Upper lobe of right lung (tissue), 1 donor: ENCODE results near the gene CPED1. TPM values are rescaled to one million over a fixed set of nuclear protein-coding genes. Genes with fewer than 3 reads are reported as not detected.
"Not testable (repeated sequence)": the region's sequence is repeated elsewhere in the genome, so short reads cannot be mapped to it uniquely, and the experiment has no call there.

Experiments
- ATAC-seq: fragments of 200-7000 bp; cut with Tn5 transposase; one replicate; pipeline ENCODE4 v1.9.1; 2020; ENCODE audit warnings: mild to moderate bottlenecking, moderate library complexity
- DNase-seq: peaks from one replicate; pipeline ENCODE4 v3.0.0-alpha.2; 2020
- H3K27ac ChIP-seq: fragments of 200-600 bp; one replicate; pipeline ENCODE4 v1.8.0; 2022
- H3K27me3 ChIP-seq: fragments of 200-600 bp; one replicate; pipeline ENCODE4 v1.8.0; 2022; ENCODE audit warnings: mild to moderate bottlenecking
- H3K36me3 ChIP-seq: fragments of 200-600 bp; one replicate; pipeline ENCODE4 v1.8.0; 2022
- H3K4me1 ChIP-seq: fragments of 200-600 bp; one replicate; pipeline ENCODE4 v1.8.0; 2022
- H3K4me3 ChIP-seq: fragments of 200-600 bp; one replicate; pipeline ENCODE4 v1.8.0; 2022; ENCODE audit warnings: mild to moderate bottlenecking
- H3K9me3 ChIP-seq: fragments of 200-600 bp; one replicate; pipeline ENCODE4 v1.8.0; 2022
- intact Hi-C: fragments of 100-400 bp; cut with DNase I; formaldehyde crosslinking; loops from one replicate; pipeline ENCODE4 v1.11.0; 2022
- total RNA-seq: library from RNA; stranded (reverse); fragmentation: NEBNext Ultra II Directional; extraction: Animal tissue kit (Norgen Biotek cat#: 25700); gene quantifications from one replicate; pipeline ENCODE4 v1.2.1, GENCODE V29; 2021
- TF ChIP-seq, protein P1 (sequence below): fragments of 200-600 bp; IDR thresholded peaks from one replicate; pipeline ENCODE4 v1.8.0; 2022; ENCODE audit warnings: antibody characterized with exemption
- donor health status: DM: no; HTN: yes; CAD: no; lungs with severe emphysema.

The CPED1 gene
- total RNA-seq, 1 donor from 2014 or later, result 39.2 TPM

DNA sequence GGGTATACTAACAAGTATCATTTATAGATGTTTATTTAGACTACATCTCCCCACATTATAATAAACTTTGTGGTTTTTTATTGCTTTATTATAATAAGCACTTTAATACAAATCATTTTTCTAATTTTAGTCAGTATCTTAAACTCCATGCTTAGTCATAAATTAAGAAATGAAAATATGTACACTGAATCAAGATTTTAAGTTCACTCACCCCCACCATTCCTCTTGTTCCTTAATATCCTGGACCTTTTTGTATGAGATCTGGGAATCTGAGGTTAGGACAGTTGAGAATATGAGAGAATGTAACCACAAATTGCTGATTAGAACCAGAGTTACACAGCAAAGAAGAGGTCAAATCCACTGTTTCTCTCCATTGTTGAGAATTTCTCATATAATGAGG, 246.7 kb downstream of the CPED1 start:
- Histone ChIP-seq H3K9me3 (no peaks in the 10 kb centered on the region), H3K27ac (no peak overlapping the region), H3K4me3 (no peak overlapping the region), H3K27me3 (no peaks in the 10 kb centered on the region), H3K36me3 (no peaks in the 10 kb centered on the region), H3K4me1 (no peaks in the 10 kb centered on the region)
- ATAC-seq, result no peak
- TF ChIP-seq, protein P1, sequence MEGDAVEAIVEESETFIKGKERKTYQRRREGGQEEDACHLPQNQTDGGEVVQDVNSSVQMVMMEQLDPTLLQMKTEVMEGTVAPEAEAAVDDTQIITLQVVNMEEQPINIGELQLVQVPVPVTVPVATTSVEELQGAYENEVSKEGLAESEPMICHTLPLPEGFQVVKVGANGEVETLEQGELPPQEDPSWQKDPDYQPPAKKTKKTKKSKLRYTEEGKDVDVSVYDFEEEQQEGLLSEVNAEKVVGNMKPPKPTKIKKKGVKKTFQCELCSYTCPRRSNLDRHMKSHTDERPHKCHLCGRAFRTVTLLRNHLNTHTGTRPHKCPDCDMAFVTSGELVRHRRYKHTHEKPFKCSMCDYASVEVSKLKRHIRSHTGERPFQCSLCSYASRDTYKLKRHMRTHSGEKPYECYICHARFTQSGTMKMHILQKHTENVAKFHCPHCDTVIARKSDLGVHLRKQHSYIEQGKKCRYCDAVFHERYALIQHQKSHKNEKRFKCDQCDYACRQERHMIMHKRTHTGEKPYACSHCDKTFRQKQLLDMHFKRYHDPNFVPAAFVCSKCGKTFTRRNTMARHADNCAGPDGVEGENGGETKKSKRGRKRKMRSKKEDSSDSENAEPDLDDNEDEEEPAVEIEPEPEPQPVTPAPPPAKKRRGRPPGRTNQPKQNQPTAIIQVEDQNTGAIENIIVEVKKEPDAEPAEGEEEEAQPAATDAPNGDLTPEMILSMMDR, result no peak
- DNase-seq, result no peak
- intact Hi-C loops, result no loop called here

DNA sequence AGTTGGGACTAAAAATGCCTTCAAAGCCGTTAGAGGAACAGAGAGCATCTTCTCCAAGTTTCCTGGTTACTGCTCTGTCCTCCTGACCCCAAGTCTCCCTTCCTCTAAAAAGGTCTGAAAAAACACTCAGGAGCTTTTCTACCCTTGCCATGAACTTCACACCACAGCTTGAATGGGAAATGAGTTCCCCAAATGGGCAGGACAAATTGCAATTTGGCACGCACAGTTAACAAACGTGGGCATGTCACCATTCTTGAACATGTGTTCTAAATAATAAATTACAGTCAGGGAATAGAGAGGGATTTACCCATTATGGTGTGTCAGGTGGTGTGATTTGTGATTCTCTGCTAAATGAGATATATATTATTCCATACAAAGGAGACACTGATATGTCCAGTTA, 249.1 kb downstream of the CPED1 start:
- H3K4me1 ChIP-seq, result no peaks in the 10 kb centered on the region
- TF ChIP-seq, protein P1, result no peak
- H3K27ac ChIP-seq, result no peak overlapping the region
- H3K36me3 ChIP-seq, result no peaks in the 10 kb centered on the region
- H3K9me3 ChIP-seq, result no peaks in the 10 kb centered on the region
- no peaks in the 10 kb centered on the region for H3K27me3 ChIP-seq
- intact Hi-C loops, result no loop called here
- ATAC-seq, result no peak
- H3K4me3 ChIP-seq, result no peak overlapping the region
- no peak for DNase-seq

DNA sequence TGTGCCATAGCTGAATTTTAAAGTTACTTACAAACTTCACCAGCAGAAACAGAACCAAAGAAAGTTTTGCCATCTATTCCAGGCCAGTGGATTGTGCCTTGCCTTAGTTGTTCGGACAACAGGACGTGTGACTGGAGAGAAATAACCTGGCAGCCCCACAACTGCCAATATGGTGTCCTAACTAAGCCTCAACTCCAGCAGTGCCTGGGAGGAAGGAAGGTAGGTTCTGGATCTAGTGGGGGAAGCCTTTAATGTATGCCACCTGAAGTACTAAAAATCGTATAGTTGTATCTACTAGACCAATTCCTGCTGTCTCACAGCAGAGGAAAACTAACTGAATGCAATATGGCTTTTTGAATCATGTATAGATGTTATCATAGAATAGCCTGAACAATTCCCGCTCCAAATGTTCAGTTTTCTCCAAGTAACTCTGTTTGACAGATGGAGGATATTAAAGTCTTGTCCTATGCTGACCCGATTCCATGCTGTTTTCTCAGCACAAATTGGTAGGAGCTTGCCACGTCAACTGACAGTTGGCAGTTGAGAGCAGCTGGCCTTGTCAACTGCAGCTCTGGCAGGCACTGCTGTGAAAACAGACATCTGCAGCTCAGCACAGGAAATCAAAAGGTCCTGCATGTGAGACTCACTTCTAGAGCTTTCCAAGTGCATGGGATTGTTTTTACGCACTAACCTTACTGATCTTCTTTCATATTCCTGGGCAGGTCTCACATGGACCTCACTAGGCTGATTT, 255.8 kb downstream of the CPED1 start:
- Histone ChIP-seq H3K36me3 (peaks cover 10% of the 10 kb centered on the region), H3K27ac (no peak overlapping the region), H3K4me3 (no peak overlapping the region), H3K4me1 (no peaks in the 10 kb centered on the region), H3K27me3 (no peaks in the 10 kb centered on the region), H3K9me3 (no peaks in the 10 kb centered on the region)
- intact Hi-C loops, result loop anchor here (10.0 kb wide), 1 partner anchor 1061 kb away; the partner anchor contains the start of gene FEZF1
- ATAC-seq, result no peak
- TF ChIP-seq, protein P1, result no peak
- DNase-seq, result no peak

DNA sequence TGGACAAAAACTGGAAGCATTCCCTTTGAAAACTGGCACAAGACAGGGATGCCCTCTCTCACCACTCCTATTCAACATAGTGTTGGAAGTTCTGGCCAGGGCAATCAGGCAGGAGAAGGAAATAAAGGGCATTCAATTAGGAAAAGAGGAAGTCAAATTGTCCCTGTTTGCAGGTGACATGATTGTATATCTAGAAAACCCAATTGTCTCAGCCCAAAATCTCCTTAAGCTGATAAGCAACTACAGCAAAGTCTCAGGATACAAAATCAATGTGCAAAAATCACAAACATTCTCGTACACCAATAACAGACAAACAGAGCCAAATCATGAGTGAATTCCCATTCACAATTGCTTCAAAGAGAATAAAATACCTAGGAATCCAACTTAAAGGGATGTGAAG, 262.9 kb downstream of the CPED1 start:
- H3K27me3 ChIP-seq, H3K27ac ChIP-seq, H3K9me3 ChIP-seq, H3K4me1 ChIP-seq, ATAC-seq, H3K36me3 ChIP-seq, DNase-seq, H3K4me3 ChIP-seq, intact Hi-C loops: not testable (repeated sequence)

DNA sequence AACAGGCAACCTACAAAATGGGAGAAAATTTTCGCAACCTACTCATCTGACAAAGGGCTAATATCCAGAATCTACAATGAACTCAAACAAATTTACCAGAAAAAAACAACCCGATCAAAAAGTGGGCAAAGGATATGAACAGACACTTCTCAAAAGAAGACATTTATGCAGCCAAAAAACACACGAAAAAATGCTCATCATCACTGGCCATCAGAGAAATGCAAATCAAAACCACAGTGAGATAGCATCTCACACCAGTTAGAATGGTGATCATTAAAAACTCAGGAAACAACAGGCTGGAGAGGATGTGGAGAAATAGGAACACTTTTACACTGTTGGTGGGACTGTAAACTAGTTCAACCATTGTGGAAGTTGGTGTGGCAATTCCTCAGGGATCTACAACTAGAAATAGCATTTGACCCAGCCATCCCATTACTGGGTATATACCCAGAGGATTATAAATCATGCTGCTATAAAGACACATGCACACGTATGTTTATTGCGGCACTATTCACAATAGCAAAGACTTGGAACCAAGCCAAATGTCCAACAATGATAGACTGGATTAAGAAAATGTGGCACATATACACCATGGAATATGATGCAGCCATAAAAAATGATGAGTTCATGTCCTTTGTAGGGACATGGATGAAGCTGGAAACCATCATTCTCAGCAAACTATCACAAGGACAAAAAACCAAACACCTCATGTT, 264.2 kb downstream of the CPED1 start:
- H3K4me1 ChIP-seq, intact Hi-C loops: not testable (repeated sequence)

DNA sequence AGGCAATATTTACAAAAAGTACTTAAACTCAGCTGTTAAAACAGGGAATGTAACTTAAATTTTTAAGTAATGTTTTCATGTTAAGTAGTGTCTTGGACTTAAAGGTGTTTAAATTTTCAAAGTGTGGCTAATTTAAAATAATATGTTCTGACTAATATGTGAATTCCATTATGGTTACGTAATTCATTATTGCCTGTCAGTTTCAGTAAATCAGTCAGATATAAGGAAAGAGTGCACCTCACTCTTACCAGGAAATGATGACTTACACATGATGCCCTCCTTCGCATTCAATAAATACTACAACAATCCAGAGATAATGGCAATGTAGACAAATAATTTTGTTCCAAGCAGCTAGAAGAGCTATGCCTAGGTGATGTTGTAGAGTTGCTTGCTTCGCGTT, 271.3 kb downstream of the CPED1 start:
- ATAC-seq (no peak), DNase-seq (no peak)
- TF ChIP-seq, protein P1, result no peak
- no peaks in the 10 kb centered on the region for H3K36me3 ChIP-seq
- H3K4me1 ChIP-seq, result no peaks in the 10 kb centered on the region
- intact Hi-C loops, result no loop called here
- H3K27ac ChIP-seq, result no peak overlapping the region
- no peaks in the 10 kb centered on the region for H3K27me3 ChIP-seq
- no peaks in the 10 kb centered on the region for H3K9me3 ChIP-seq
- H3K4me3 ChIP-seq, result no peak overlapping the region

More for the DNA sequence above, 264.2 kb downstream of the CPED1 start:
- not testable (repeated sequence) for H3K36me3 ChIP-seq, H3K27me3 ChIP-seq, H3K4me3 ChIP-seq, H3K27ac ChIP-seq, H3K9me3 ChIP-seq, ATAC-seq, DNase-seq
